ENCODE data around the gene KATNAL1. TPM values are rescaled to one million over a fixed set of nuclear protein-coding genes. Genes with fewer than 3 reads are reported as not detected.

KATNAL1 gene
- total RNA-seq (10 to 100 TPM in 6 of 9 donors, 1 to 10 TPM in 3; 4.5 to 17.9 (median 11.8) TPM), polyA plus RNA-seq (1 to 10 TPM; 1.5 to 8.0 (median 2.8) TPM)
- long read RNA-seq, donor 1 = 0 reads
- long read RNA-seq, donor 2, full-length matches to known transcripts = 1 of 1 reads
- long read RNA-seq, donor 2, partial matches to known transcripts = 0 of 1 reads
- long read RNA-seq, donor 2, other reads (novel, unspliced or antisense) = 0 of 1 reads
- long read RNA-seq, donor 3, full-length matches to known transcripts = 1 of 1 reads
- long read RNA-seq, donor 3, partial matches to known transcripts = 0 of 1 reads
- long read RNA-seq, donor 3, other reads (novel, unspliced or antisense) = 0 of 1 reads
- long read RNA-seq, donor 4, full-length matches to known transcripts = 1 of 1 reads
- long read RNA-seq, donor 4, partial matches to known transcripts = 0 of 1 reads
- long read RNA-seq, donor 4, other reads (novel, unspliced or antisense) = 0 of 1 reads
- long read RNA-seq, donor 5, full-length matches to known transcripts = 1 of 3 reads
- long read RNA-seq, donor 5, partial matches to known transcripts = 1 of 3 reads
- long read RNA-seq, donor 5, other reads (novel, unspliced or antisense) = 1 of 3 reads
- long read RNA-seq, donor 6, full-length matches to known transcripts = 1 of 1 reads
- long read RNA-seq, donor 6, partial matches to known transcripts = 0 of 1 reads
- long read RNA-seq, donor 6, other reads (novel, unspliced or antisense) = 0 of 1 reads
- long read RNA-seq, donor 7, partial matches to known transcripts = 0 of 1 reads
- long read RNA-seq, donor 7, other reads (novel, unspliced or antisense) = 0 of 1 reads
- long read RNA-seq, donor 8, full-length matches to known transcripts = 3 of 3 reads
- long read RNA-seq, donor 8, partial matches to known transcripts = 0 of 3 reads
- long read RNA-seq, donor 8, other reads (novel, unspliced or antisense) = 0 of 3 reads
- long read RNA-seq, donor 9, full-length matches to known transcripts = 2 of 2 reads
- long read RNA-seq, donor 9, partial matches to known transcripts = 0 of 2 reads
- long read RNA-seq, donor 9, other reads (novel, unspliced or antisense) = 0 of 2 reads
- long read RNA-seq, donor 10, full-length matches to known transcripts = 1 of 1 reads
- long read RNA-seq, donor 10, partial matches to known transcripts = 0 of 1 reads
- long read RNA-seq, donor 10, other reads (novel, unspliced or antisense) = 0 of 1 reads

GRCh38 chr13:30307194-30307970 is at the start of gene KATNAL1:
Gene KATNAL1 (minus strand): TSS chr13:30307551. CDS start chr13:30283777, 23,774 bp downstream.
- peak; percentile 77 to 89 (median 83) for DNase-seq
- TF ChIP-seq POLR2A (IDR thresholded peaks at IDR 0.05) (peak; percentile 10 to 49), CTCF (IDR thresholded peaks at IDR 0.05) (peak in 1 of 6 experiments; percentile 2)
- Histone ChIP-seq H3K4me3 (peak within 1 kb of the TSS; percentile 20 to 86 (median 82)), H3K36me3 (replicated peaks in 1 of 2) (no peaks in the 10 kb centered on the region), H3K9me3 (replicated peaks in 1 of 3) (no peaks in the 10 kb centered on the region), H3K27ac (peak within 1 kb of the TSS in 4 of 5 donors; percentile 56 to 88 (median 72)), H3K4me1 (replicated peaks in 1 of 2) (peaks cover 6 to 30% of the 10 kb centered on the region in 2 donors), H3K27me3 (no peaks in the 10 kb centered on the region)
- 0 to 3% (median 1%) methylated on average over 16 to 71 of the region's 71 CpGs for WGBS, 4 donors
- intact Hi-C loops (cut with DNase I) = no loop called here

DNA sequence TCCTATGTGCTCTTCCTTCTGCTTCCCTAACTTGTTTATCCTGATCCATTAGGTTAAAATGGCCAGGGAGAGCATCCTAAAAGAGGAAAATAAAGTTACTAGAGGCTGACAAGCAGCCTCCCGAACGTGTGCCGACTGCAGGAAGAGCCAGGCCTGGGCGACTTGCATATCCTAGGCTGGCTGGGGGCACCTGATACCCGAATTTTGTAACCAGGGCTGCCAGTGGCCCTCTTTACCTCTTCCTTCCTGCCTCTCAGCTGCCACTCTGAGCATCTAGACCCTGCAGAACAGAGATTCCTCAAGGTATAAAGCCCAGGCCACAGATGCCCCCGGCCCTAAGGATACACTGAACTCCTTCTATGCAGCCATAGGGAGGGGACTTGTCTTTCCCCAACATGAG is 48.5 kb upstream of the KATNAL1 start:
- H3K4me3 ChIP-seq = no peak overlapping the region
- intact Hi-C loops (cut with DNase I) = no loop called here
- no peak for TF ChIP-seq CTCF (IDR thresholded peaks at IDR 0.05)
- H3K27me3 ChIP-seq = no peaks in the 10 kb centered on the region
- 73 to 85% (median 77%) methylated on average over 6 of the region's 6 CpGs for WGBS, 4 donors
- H3K36me3 ChIP-seq (replicated peaks in 1 of 2) = no peaks in the 10 kb centered on the region
- no peak overlapping the region for H3K27ac ChIP-seq
- DNase-seq = peak in 1 of 7 donors; percentile 13
- H3K4me1 ChIP-seq (replicated peaks in 1 of 2) = no peaks in the 10 kb centered on the region
- no peaks in the 10 kb centered on the region for H3K9me3 ChIP-seq (replicated peaks in 1 of 3)

DNA sequence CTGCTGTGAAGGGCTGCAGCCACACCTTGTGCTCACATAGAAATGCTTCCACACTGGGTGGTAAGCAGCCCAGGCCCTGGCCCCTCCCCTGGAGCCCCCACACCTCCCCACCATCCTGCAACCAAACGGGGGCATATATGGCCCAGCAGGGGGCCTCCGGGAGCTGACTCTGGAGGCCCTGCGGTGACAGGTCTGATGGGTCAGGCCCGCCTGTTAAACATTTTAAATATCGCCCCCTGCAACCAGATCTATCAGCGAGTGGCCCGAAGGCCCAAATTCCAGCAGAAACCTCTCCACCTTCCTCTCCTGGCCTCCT is 48.0 kb upstream of the KATNAL1 start:
- H3K4me3 ChIP-seq = no peak overlapping the region
- no peak overlapping the region for H3K27ac ChIP-seq
- H3K4me1 ChIP-seq (replicated peaks in 1 of 2) = no peaks in the 10 kb centered on the region
- DNase-seq = peak in 1 of 7 donors; percentile 16
- 72 to 80% (median 76%) methylated on average over 4 to 7 of the region's 7 CpGs for WGBS, 4 donors
- no peaks in the 10 kb centered on the region for H3K9me3 ChIP-seq (replicated peaks in 1 of 3)
- H3K36me3 ChIP-seq (replicated peaks in 1 of 2) = no peaks in the 10 kb centered on the region
- TF ChIP-seq POLR2A (IDR thresholded peaks at IDR 0.05) (no peak), CTCF (IDR thresholded peaks at IDR 0.05) (peak in 4 of 6 experiments; percentile 3 to 15 (median 8))
- intact Hi-C loops (cut with DNase I) = no loop called here
- no peaks in the 10 kb centered on the region for H3K27me3 ChIP-seq
